IgD-negative memory B cell (primary cell): Measurements from ENCODE around the gene UACA. TPM values are rescaled to one million over a fixed set of nuclear protein-coding genes. Genes with fewer than 3 reads are reported as not detected.

Experiments
- H3K27ac Mint-ChIP-seq, 3 donors: one replicate each; pipeline ENCODE4 v1.8.0; 2020 to 2022; ENCODE audit warnings: mild to moderate bottlenecking in 3 of 3, mixed read lengths in 3 of 3, moderate library complexity in 1 of 3
- H3K27me3 Mint-ChIP-seq: one replicate; pipeline ENCODE4 v1.8.0; 2021; ENCODE audit warnings: mixed read lengths
- H3K36me3 Mint-ChIP-seq: one replicate; pipeline ENCODE4 v1.8.0; 2020; ENCODE audit warnings: mild to moderate bottlenecking, mixed read lengths
- H3K4me1 Mint-ChIP-seq, 3 donors: one replicate each; pipeline ENCODE4 v1.8.0; 2020 to 2022; ENCODE audit warnings: mixed read lengths in 3 of 3, mild to moderate bottlenecking in 1 of 3
- H3K4me3 Mint-ChIP-seq, 4 donors: one replicate each; pipeline ENCODE4 v1.8.0; 2020 to 2022; ENCODE audit warnings: mild to moderate bottlenecking in 4 of 4, mixed read lengths in 4 of 4, moderate library complexity in 3 of 4
- H3K9me3 Mint-ChIP-seq, 3 donors: one replicate each; pipeline ENCODE4 v1.8.0; 2020 to 2021; ENCODE audit warnings: mixed read lengths in 3 of 3, mild to moderate bottlenecking in 1 of 3
- polyA plus RNA-seq: library from polyadenylated mRNA; unstranded; fragments of 300-500 nt; fragmentation: Illumina TruSeq; gene quantifications from one replicate; pipeline ENCODE4 v1.2.3, GENCODE V29; 2021

The UACA gene
- polyA plus RNA-seq, 1 donor from 2014 or later, result 1.1 TPM

GRCh38 chr15:70613271-70613670 lies 150.1 kb downstream of the UACA start:
- Mint-ChIP-seq H3K27me3 (peaks cover 11% of the 10 kb centered on the region), H3K27ac (no peak overlapping the region), H3K36me3 (no peaks in the 10 kb centered on the region), H3K9me3 (no peaks in the 10 kb centered on the region), H3K4me3 (no peak overlapping the region), H3K4me1 (no peaks in the 10 kb centered on the region)

- peaks cover 0 to 2% (median 0%) of the 10 kb centered on the region in 3 donors for H3K9me3 Mint-ChIP-seq
- H3K27ac Mint-ChIP-seq, result no peak overlapping the region
- peaks cover 12% of the 10 kb centered on the region for H3K27me3 Mint-ChIP-seq
These were observed 152.1 kb downstream of the UACA start for GRCh38 chr15:70611286-70611685.

GRCh38 chr15:70610541-70610940 lies 152.8 kb downstream of the UACA start:
- Mint-ChIP-seq H3K36me3 (no peaks in the 10 kb centered on the region), H3K27me3 (peaks cover 12% of the 10 kb centered on the region), H3K4me1 (no peaks in the 10 kb centered on the region), H3K9me3 (peaks cover 0 to 2% (median 0%) of the 10 kb centered on the region in 3 donors), H3K4me3 (no peak overlapping the region), H3K27ac (no peak overlapping the region)

More at GRCh38 chr15:70611286-70611685, 152.1 kb downstream of the UACA start:
- Mint-ChIP-seq H3K4me3 (no peak overlapping the region), H3K36me3 (no peaks in the 10 kb centered on the region), H3K4me1 (no peaks in the 10 kb centered on the region)

- H3K4me1 Mint-ChIP-seq, result no peaks in the 10 kb centered on the region
- H3K27me3 Mint-ChIP-seq, result peaks cover 12% of the 10 kb centered on the region
- H3K4me3 Mint-ChIP-seq, result no peak overlapping the region
- no peaks in the 10 kb centered on the region for H3K36me3 Mint-ChIP-seq
- H3K27ac Mint-ChIP-seq, result peak overlapping the region in 1 of 3 donors; percentile 78
- peaks cover 0 to 2% (median 0%) of the 10 kb centered on the region in 3 donors for H3K9me3 Mint-ChIP-seq
These were observed 153.5 kb downstream of the UACA start for GRCh38 chr15:70609889-70610288.

- no peaks in the 10 kb centered on the region for H3K4me1 Mint-ChIP-seq
- no peak overlapping the region for H3K27ac Mint-ChIP-seq
- H3K36me3 Mint-ChIP-seq, result no peaks in the 10 kb centered on the region
- H3K9me3 Mint-ChIP-seq, result peaks cover 0 to 2% (median 0%) of the 10 kb centered on the region in 3 donors
- no peak overlapping the region for H3K4me3 Mint-ChIP-seq
- peaks cover 15% of the 10 kb centered on the region for H3K27me3 Mint-ChIP-seq
These were observed 155.2 kb downstream of the UACA start for GRCh38 chr15:70608144-70608543.

GRCh38 chr15:70605606-70606410 lies 157.6 kb downstream of the UACA start:
- H3K27me3 Mint-ChIP-seq, result peaks cover 15% of the 10 kb centered on the region
- peaks cover 0 to 2% (median 0%) of the 10 kb centered on the region in 3 donors for H3K9me3 Mint-ChIP-seq
- H3K36me3 Mint-ChIP-seq, result no peaks in the 10 kb centered on the region
- H3K4me1 Mint-ChIP-seq, result no peaks in the 10 kb centered on the region
- no peak overlapping the region for H3K4me3 Mint-ChIP-seq
- no peak overlapping the region for H3K27ac Mint-ChIP-seq

GRCh38 chr15:70604666-70605315 lies 158.6 kb downstream of the UACA start:
- Mint-ChIP-seq H3K36me3 (no peaks in the 10 kb centered on the region), H3K4me3 (no peak overlapping the region), H3K4me1 (no peaks in the 10 kb centered on the region), H3K9me3 (peaks cover 0 to 5% (median 0%) of the 10 kb centered on the region in 3 donors), H3K27ac (no peak overlapping the region), H3K27me3 (peaks cover 15% of the 10 kb centered on the region)

Other genes starting within 250 kb of the UACA start
- gene LARP6, start 90.6 kb upstream of the UACA start, polyA plus RNA-seq, result not detected
- 0.68 TPM for gene THAP10, start 128.9 kb upstream of the UACA start, polyA plus RNA-seq
- not detected for gene LRRC49, start 129.3 kb upstream of the UACA start, polyA plus RNA-seq